Esophagus muscularis mucosa (tissue), 4 donors: ENCODE results near the gene PACRG.

Experiments
- EP300 ChIP-seq: sonication (generic); formaldehyde crosslinking; IDR thresholded peaks from one replicate; pipeline ENCODE4 v1.6.1; 2017; ENCODE audit warnings: antibody characterized with exemption
- POLR2A ChIP-seq: fragments of 450-650 bp; IDR thresholded peaks from one replicate; pipeline ENCODE4 v1.6.1; 2017; ENCODE audit warnings: antibody characterized with exemption, moderate library complexity, mild to moderate bottlenecking, low read depth
- TF ChIP-seq, protein P1 (sequence below), 3 experiments: fragments of 200-600 bp in 2 of 3; fragments of 450-650 bp in 1 of 3; sonication (generic) in 2 of 3; IDR thresholded peaks; one replicate each; pipeline ENCODE4 v1.5.1; 2017 to 2019; ENCODE audit warnings: antibody characterized with exemption in 3 of 3, mild to moderate bottlenecking in 2 of 3, moderate library complexity in 1 of 3

GRCh38 chr6:162943369-162943768, 215.6 kb downstream of the PACRG start:
- TF ChIP-seq POLR2A (no peak), EP300 (no peak)
- TF ChIP-seq, protein P1, sequence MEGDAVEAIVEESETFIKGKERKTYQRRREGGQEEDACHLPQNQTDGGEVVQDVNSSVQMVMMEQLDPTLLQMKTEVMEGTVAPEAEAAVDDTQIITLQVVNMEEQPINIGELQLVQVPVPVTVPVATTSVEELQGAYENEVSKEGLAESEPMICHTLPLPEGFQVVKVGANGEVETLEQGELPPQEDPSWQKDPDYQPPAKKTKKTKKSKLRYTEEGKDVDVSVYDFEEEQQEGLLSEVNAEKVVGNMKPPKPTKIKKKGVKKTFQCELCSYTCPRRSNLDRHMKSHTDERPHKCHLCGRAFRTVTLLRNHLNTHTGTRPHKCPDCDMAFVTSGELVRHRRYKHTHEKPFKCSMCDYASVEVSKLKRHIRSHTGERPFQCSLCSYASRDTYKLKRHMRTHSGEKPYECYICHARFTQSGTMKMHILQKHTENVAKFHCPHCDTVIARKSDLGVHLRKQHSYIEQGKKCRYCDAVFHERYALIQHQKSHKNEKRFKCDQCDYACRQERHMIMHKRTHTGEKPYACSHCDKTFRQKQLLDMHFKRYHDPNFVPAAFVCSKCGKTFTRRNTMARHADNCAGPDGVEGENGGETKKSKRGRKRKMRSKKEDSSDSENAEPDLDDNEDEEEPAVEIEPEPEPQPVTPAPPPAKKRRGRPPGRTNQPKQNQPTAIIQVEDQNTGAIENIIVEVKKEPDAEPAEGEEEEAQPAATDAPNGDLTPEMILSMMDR (IDR thresholded peaks at IDR 0.05) = no peak
